Activated CD4-positive, alpha-beta memory T cell treated with anti-CD3 and anti-CD28 coated beads for 36 hours (primary cell): ENCODE data around the gene TMEM204. TPM values are rescaled to one million over a fixed set of nuclear protein-coding genes. Genes with fewer than 3 reads are reported as not detected.
"Not testable (repeated sequence)": the region's sequence is repeated elsewhere in the genome, so short reads cannot be mapped to it uniquely, and the experiment has no call there.

ENCODE experiments used
- CTCF ChIA-PET: fragments of 350-600 bp; sonication (Branson Sonifier 250); formaldehyde crosslinking; loops from one replicate; lab custom pipeline; 2021; ENCODE audit warnings: antibody characterized with exemption, inconsistent platforms; lab: Charles Lee
- POLR2A ChIA-PET: fragments of 350-600 bp; sonication (Branson Sonifier 250); formaldehyde crosslinking; loops from one replicate; lab custom pipeline; 2021; ENCODE audit warnings: antibody characterized with exemption; lab: Charles Lee
- DNase-seq: peaks from one replicate; pipeline ENCODE4 v3.0.0-alpha.2; 2020
- H3K27ac Mint-ChIP-seq: one replicate; pipeline ENCODE4 v1.8.0; 2021; ENCODE audit warnings: mixed read lengths
- H3K27me3 Mint-ChIP-seq: one replicate; pipeline ENCODE4 v1.8.0; 2021; ENCODE audit warnings: mixed read lengths
- H3K36me3 Mint-ChIP-seq: one replicate; pipeline ENCODE4 v1.8.0; 2021; ENCODE audit warnings: mixed read lengths
- H3K4me1 Mint-ChIP-seq: one replicate; pipeline ENCODE4 v1.8.0; 2021; ENCODE audit warnings: low read depth, mixed read lengths
- H3K4me3 Mint-ChIP-seq: one replicate; pipeline ENCODE4 v1.8.0; 2021; ENCODE audit warnings: mild to moderate bottlenecking, mixed read lengths
- H3K9me3 Mint-ChIP-seq: one replicate; pipeline ENCODE4 v1.8.0; 2021; ENCODE audit warnings: mixed read lengths
- intact Hi-C: fragments of 100-400 bp; cut with micrococcal nuclease; formaldehyde crosslinking; loops from one replicate; pipeline ENCODE4 v1.15.1; 2023
- total RNA-seq, 2 experiments: library from RNA; stranded (reverse); gene quantifications; one replicate each; pipeline ENCODE4 v1.2.3, GENCODE V29; 2021

Gene TMEM204
- total RNA-seq, 2 experiments from 2014 or later, result 14.8 to 15.5 TPM

DNA sequence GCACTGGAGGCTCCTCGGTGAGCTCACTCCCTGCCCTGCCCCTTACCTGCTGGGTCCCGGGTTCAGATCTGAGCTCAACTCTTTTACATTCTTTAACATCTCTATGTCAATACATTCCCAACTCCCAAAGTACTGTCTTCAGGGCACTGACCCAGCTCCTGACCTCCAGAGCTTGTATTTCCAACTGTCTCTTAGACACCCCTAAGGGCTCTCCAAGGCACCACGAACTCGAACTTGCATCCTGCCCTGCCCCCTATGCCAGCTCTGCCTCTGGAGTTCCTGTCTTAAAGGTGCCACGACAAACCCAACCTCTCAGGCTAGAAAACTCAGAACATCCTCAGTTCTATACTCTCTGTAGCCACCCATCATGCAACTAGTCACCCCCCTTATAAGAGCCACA, 39.8 kb downstream of the TMEM204 start:
- Mint-ChIP-seq H3K4me3 (no peak overlapping the region), H3K27ac (no peak overlapping the region)
- POLR2A ChIA-PET, result no interaction called here

GRCh38 chr16:1575578-1575977, 42.1 kb downstream of the TMEM204 start:
- H3K27me3 Mint-ChIP-seq, result no peaks in the 10 kb centered on the region
- ChIA-PET CTCF (no interaction called here), POLR2A (no interaction called here)
- no peak for DNase-seq
- H3K27ac Mint-ChIP-seq, result peak overlapping the region; percentile 42
- no peaks in the 10 kb centered on the region for H3K36me3 Mint-ChIP-seq
- no peaks in the 10 kb centered on the region for H3K4me1 Mint-ChIP-seq
- H3K9me3 Mint-ChIP-seq, result no peaks in the 10 kb centered on the region
- no peak overlapping the region for H3K4me3 Mint-ChIP-seq
- intact Hi-C loops, result no loop called here

More for the DNA sequence above, 39.8 kb downstream of the TMEM204 start:
- Mint-ChIP-seq H3K4me1 (no peaks in the 10 kb centered on the region), H3K36me3 (no peaks in the 10 kb centered on the region), H3K9me3 (no peaks in the 10 kb centered on the region), H3K27me3 (no peaks in the 10 kb centered on the region)
- CTCF ChIA-PET, result interaction anchor here (0.6 to 1.0 kb wide), 2 partner anchors 38 to 133 kb away, joined by 3 read pairs; partner anchors contain the start of gene MAPK8IP3
- intact Hi-C loops, result no loop called here
- no peak for DNase-seq

- CTCF ChIA-PET, result no interaction called here
- Mint-ChIP-seq H3K9me3 (no peaks in the 10 kb centered on the region), H3K4me1 (no peaks in the 10 kb centered on the region), H3K36me3 (no peaks in the 10 kb centered on the region), H3K27ac (no peak overlapping the region), H3K4me3 (no peak overlapping the region), H3K27me3 (no peaks in the 10 kb centered on the region)
- POLR2A ChIA-PET, result no interaction called here
- intact Hi-C loops, result no loop called here
- peak; percentile 19 for DNase-seq
These were observed 45.7 kb downstream of the TMEM204 start for GRCh38 chr16:1579214-1579613.

DNA sequence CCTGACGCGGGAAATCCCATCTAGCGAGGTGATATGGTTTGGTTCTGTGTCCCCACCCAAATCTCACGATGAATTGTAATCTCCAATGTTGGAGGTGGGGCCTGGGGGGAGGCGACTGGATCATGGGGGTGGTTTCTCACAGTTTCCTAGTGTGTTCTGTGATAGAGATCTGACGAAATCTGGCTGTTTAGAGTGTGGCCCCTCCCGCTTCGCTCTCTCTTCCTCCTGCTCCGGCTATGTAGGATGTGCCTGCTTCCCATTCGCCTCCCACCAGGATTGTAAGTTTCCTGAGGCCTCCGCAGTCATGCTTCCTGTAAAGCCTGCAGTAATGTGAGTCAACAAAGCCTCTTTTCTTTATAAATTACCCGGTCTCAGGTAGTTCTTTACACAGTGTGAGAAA, 46.8 kb downstream of the TMEM204 start:
- DNase-seq, result no peak
- no peak overlapping the region for H3K27ac Mint-ChIP-seq
- no peaks in the 10 kb centered on the region for H3K27me3 Mint-ChIP-seq
- POLR2A ChIA-PET, result no interaction called here
- CTCF ChIA-PET, result no interaction called here
- intact Hi-C loops, result no loop called here
- H3K9me3 Mint-ChIP-seq, result no peaks in the 10 kb centered on the region
- H3K4me3 Mint-ChIP-seq, result no peak overlapping the region
- no peaks in the 10 kb centered on the region for H3K4me1 Mint-ChIP-seq
- H3K36me3 Mint-ChIP-seq, result no peaks in the 10 kb centered on the region

DNA sequence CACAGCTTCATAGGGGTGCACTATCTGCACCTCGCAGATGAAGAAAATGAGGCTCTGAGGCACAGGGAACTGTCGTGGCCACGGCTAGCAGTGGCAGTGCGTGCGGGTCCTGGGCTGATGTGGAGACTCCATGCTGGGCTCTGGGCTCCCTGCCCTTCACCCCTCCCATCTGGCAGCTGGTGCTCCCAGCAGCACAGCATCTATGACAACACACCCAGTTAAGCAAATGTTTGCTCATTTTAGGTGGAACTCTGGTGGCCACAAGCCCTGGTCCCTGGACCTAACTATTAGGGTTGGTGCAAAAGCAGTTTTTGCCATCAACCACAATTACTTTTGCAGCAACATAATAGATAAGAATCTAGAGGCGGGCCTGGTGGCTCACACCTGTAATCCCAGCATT, 47.5 kb downstream of the TMEM204 start:
- H3K4me1 Mint-ChIP-seq, result no peaks in the 10 kb centered on the region
- H3K4me3 Mint-ChIP-seq, result no peak overlapping the region
- DNase-seq, result no peak
- H3K27me3 Mint-ChIP-seq, result no peaks in the 10 kb centered on the region
- no peaks in the 10 kb centered on the region for H3K9me3 Mint-ChIP-seq
- H3K36me3 Mint-ChIP-seq, result no peaks in the 10 kb centered on the region
- no peak overlapping the region for H3K27ac Mint-ChIP-seq
- POLR2A ChIA-PET, result no interaction called here
- CTCF ChIA-PET, result no interaction called here
- intact Hi-C loops, result no loop called here

DNA sequence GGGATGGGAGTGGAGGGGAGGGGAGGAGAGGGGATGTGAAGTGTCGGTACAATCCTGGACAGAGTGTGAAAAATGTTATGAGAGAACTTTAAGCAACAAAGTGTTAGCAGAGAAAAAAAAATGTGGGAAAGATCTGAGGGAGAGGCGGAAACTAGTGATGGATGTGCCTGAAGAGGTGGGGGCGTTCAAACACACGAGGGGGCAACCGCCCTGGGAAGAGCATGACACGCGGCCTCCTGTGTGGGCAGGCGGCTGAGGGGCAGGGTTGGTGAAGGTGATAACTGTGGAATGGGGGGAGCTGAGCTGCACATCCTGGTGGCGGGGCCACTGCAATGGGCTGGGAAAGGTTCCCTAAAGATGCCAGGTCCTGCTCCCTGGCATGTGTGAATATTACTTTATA, 48.3 kb downstream of the TMEM204 start:
- Mint-ChIP-seq H3K36me3 (no peaks in the 10 kb centered on the region), H3K27ac (no peak overlapping the region), H3K27me3 (no peaks in the 10 kb centered on the region), H3K4me3 (no peak overlapping the region), H3K9me3 (no peaks in the 10 kb centered on the region), H3K4me1 (no peaks in the 10 kb centered on the region)
- no peak for DNase-seq
- CTCF ChIA-PET, result no interaction called here
- intact Hi-C loops, result no loop called here
- POLR2A ChIA-PET, result no interaction called here

DNA sequence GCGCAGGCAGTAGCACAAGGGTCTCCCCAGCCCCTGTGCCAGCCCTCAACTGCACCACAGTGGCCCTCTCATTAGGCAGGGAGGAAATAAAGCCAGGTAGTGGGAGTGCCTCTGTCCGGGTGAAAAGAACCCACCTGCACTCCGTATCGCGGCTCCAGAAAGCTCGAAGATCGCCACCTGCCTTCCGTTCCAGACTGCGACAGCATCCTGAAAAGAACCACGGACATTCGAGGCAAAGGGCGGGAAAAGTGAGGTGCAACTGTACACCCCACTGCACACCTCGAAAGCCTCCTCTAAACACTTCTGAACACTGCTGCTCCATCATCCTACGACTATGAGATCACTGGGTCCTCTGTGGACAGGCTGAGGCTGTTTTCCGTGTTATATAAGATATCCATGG, 49.7 kb downstream of the TMEM204 start:
- Mint-ChIP-seq H3K27me3 (no peaks in the 10 kb centered on the region), H3K4me1 (no peaks in the 10 kb centered on the region), H3K9me3 (no peaks in the 10 kb centered on the region), H3K36me3 (no peaks in the 10 kb centered on the region), H3K27ac (no peak overlapping the region), H3K4me3 (no peak overlapping the region)
- no peak for DNase-seq
- POLR2A ChIA-PET, result no interaction called here
- intact Hi-C loops, result no loop called here
- CTCF ChIA-PET, result no interaction called here

- Mint-ChIP-seq H3K27ac (no peak overlapping the region), H3K4me3 (no peak overlapping the region), H3K9me3 (no peaks in the 10 kb centered on the region), H3K4me1 (no peaks in the 10 kb centered on the region), H3K36me3 (no peaks in the 10 kb centered on the region), H3K27me3 (no peaks in the 10 kb centered on the region)
- intact Hi-C loops, result no loop called here
- no peak for DNase-seq
- ChIA-PET CTCF (no interaction called here), POLR2A (no interaction called here)
These were observed 51.5 kb downstream of the TMEM204 start for GRCh38 chr16:1584926-1585484.

DNA sequence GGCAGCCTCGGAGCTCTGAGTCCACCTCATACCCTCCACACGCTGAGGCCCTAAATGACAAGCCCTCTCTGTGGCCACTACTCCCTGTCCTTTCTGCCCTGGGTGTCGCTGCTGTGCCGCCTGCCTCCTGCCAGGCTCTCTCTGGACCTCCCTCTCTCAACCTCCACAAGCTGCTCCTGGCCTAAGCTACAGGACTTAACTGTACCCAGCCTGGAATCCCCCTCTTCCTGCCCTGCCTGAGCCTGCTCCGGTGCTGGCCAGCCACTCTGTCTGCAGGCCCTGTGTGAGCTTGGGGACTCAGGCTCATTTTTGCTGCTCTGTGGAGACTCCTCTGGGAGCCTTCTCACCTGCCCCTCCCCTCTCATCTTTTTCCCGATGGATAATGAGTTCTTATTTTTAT, 56.9 kb downstream of the TMEM204 start:
- Mint-ChIP-seq H3K36me3 (no peaks in the 10 kb centered on the region), H3K9me3 (no peaks in the 10 kb centered on the region), H3K27me3 (no peaks in the 10 kb centered on the region), H3K4me1 (no peaks in the 10 kb centered on the region), H3K27ac (no peak overlapping the region), H3K4me3 (no peak overlapping the region)
- CTCF ChIA-PET, result no interaction called here
- no peak for DNase-seq
- POLR2A ChIA-PET, result interaction anchor here (0.6 kb wide), 1 partner anchor 73 kb away, joined by 3 read pairs; no protein-coding TSS in a partner anchor
- intact Hi-C loops, result no loop called here

- Mint-ChIP-seq H3K27ac (no peak overlapping the region), H3K36me3 (no peaks in the 10 kb centered on the region), H3K4me3 (no peak overlapping the region), H3K9me3 (no peaks in the 10 kb centered on the region), H3K4me1 (no peaks in the 10 kb centered on the region), H3K27me3 (no peaks in the 10 kb centered on the region)
- POLR2A ChIA-PET, result interaction anchor here (0.6 kb wide), 1 partner anchor 74 kb away, joined by 3 read pairs; no protein-coding TSS in a partner anchor
- no peak for DNase-seq
- intact Hi-C loops, result no loop called here
- CTCF ChIA-PET, result no interaction called here
These were observed 57.7 kb downstream of the TMEM204 start for GRCh38 chr16:1590930-1591705.

DNA sequence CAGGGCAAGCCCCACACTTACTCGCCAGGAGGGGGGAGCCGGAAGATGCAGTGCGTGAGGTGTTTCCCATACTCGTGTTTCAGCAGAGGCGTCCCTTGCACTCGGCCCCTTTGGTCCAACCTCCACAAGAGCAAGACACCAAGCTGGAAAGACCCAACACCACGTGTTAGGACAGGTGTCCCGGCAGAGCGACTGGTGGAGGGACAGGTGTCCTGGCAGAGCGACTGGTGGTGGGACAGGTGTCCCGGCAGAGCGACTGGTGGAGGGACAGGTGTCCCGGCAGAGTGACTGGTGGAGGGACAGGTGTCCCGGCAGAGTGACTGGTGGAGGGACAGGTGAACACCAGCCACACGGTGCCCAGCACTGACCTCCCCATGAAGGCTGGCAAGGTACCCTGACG, 59.0 kb downstream of the TMEM204 start:
- CTCF ChIA-PET, result no interaction called here
- no peak overlapping the region for H3K27ac Mint-ChIP-seq
- no peak for DNase-seq
- H3K27me3 Mint-ChIP-seq, result no peaks in the 10 kb centered on the region
- intact Hi-C loops, result no loop called here
- H3K4me3 Mint-ChIP-seq, result no peak overlapping the region
- no peaks in the 10 kb centered on the region for H3K9me3 Mint-ChIP-seq
- POLR2A ChIA-PET, result no interaction called here
- no peaks in the 10 kb centered on the region for H3K36me3 Mint-ChIP-seq
- H3K4me1 Mint-ChIP-seq, result no peaks in the 10 kb centered on the region

GRCh38 chr16:1595511-1595910, 62.0 kb downstream of the TMEM204 start:
- H3K4me1 Mint-ChIP-seq, H3K4me3 Mint-ChIP-seq, DNase-seq, intact Hi-C loops, H3K36me3 Mint-ChIP-seq, H3K27me3 Mint-ChIP-seq, H3K9me3 Mint-ChIP-seq, H3K27ac Mint-ChIP-seq, POLR2A ChIA-PET, CTCF ChIA-PET: not testable (repeated sequence)

DNA sequence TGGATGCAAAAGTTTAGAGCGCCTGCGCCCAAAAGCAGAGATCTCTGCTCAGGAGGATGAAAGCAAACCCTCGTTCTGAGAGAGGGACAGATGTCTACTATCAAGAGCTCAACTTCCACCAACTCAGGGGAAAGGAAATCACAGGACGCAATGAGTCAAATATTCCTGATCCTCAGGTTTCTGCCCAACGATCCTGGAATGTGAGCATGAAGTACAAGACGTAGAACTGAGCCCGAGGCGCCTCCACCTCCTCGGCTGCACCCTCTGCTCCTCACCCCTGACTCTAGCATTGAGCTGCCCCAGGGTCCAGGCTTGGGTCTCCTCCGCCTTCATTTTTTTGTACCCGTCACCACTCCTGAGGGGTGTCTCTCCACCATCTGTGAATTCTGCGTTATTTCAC, 63.0 kb downstream of the TMEM204 start:
- no peak for DNase-seq
- no peaks in the 10 kb centered on the region for H3K4me1 Mint-ChIP-seq
- no peaks in the 10 kb centered on the region for H3K9me3 Mint-ChIP-seq
- ChIA-PET POLR2A (no interaction called here), CTCF (no interaction called here)
- intact Hi-C loops, result no loop called here
- H3K27me3 Mint-ChIP-seq, result no peaks in the 10 kb centered on the region
- H3K4me3 Mint-ChIP-seq, result no peak overlapping the region
- H3K36me3 Mint-ChIP-seq, result peaks cover 3% of the 10 kb centered on the region
- H3K27ac Mint-ChIP-seq, result no peak overlapping the region
